Measurements from ENCODE around the gene ARRDC1.
"Not testable (repeated sequence)": the region's sequence is repeated elsewhere in the genome, so short reads cannot be mapped to it uniquely, and the experiment has no call there.

ARRDC1 gene
- total RNA-seq = 64.6 to 73.2 reads per million in 2 donors

- DNase-seq = peak; percentile 96
Observed at GRCh38 chr9:137605121-137606004, at the start of gene ARRDC1. Gene ARRDC1, plus strand, starts transcription at chr9:137605686. Its CDS starts 32 bp downstream, at chr9:137605718.

- DNase-seq = no peak
Observed at GRCh38 chr9:137556069-137556838, 49.2 kb upstream of the ARRDC1 start.

GRCh38 chr9:137558127-137558526 lies 47.4 kb upstream of the ARRDC1 start:
- DNase-seq = no peak

- DNase-seq = no peak
Observed at GRCh38 chr9:137564134-137564533, 41.4 kb upstream of the ARRDC1 start.

- no peak for DNase-seq
Observed at GRCh38 chr9:137564817-137565411, 40.6 kb upstream of the ARRDC1 start.

- DNase-seq = not testable (repeated sequence)
Observed at GRCh38 chr9:137568445-137568844, 37.0 kb upstream of the ARRDC1 start.

GRCh38 chr9:137569609-137570203 lies 35.8 kb upstream of the ARRDC1 start:
- DNase-seq = no peak

- DNase-seq = no peak
Observed at GRCh38 chr9:137570566-137570965, 34.9 kb upstream of the ARRDC1 start.

- no peak for DNase-seq
Observed at GRCh38 chr9:137574192-137574591, 31.3 kb upstream of the ARRDC1 start.

- DNase-seq = no peak
Observed at GRCh38 chr9:137575364-137575715, 30.1 kb upstream of the ARRDC1 start.

GRCh38 chr9:137575716-137576411 lies 29.6 kb upstream of the ARRDC1 start:
- no peak for DNase-seq

GRCh38 chr9:137578518-137579258 lies 26.8 kb upstream of the ARRDC1 start, which contains the start of gene DPH7:
Gene DPH7, minus strand, starts transcription at chr9:137578925. Its CDS starts 148 bp downstream, at chr9:137578777.
- peak; percentile 92 for DNase-seq

- no peak for DNase-seq
Observed at GRCh38 chr9:137579259-137579604, 26.3 kb upstream of the ARRDC1 start.

- DNase-seq = no peak
Observed at GRCh38 chr9:137580209-137580953, 25.1 kb upstream of the ARRDC1 start.

- DNase-seq = no peak
Observed at GRCh38 chr9:137580954-137581322, 24.5 kb upstream of the ARRDC1 start.

GRCh38 chr9:137581361-137582285 lies 23.9 kb upstream of the ARRDC1 start:
- DNase-seq = no peak

- no peak for DNase-seq
Observed at GRCh38 chr9:137582286-137582860, 23.1 kb upstream of the ARRDC1 start.

- no peak for DNase-seq
Observed at GRCh38 chr9:137583347-137583746, 22.1 kb upstream of the ARRDC1 start.

- DNase-seq = no peak
Observed at GRCh38 chr9:137583957-137584356, 21.5 kb upstream of the ARRDC1 start.

Data from activated gamma-delta T cell (primary cell).